Measurements from ENCODE around the gene PSMA5.
"Not testable (repeated sequence)": the region's sequence is repeated elsewhere in the genome, so short reads cannot be mapped to it uniquely, and the experiment has no call there.

PSMA5 gene

GRCh38 chr1:109392037-109392787 lies 34.0 kb downstream of the PSMA5 start:
- DNase-seq (ENCODE audit: low read depth) = no peak

GRCh38 chr1:109391626-109392025 lies 34.6 kb downstream of the PSMA5 start:
- no peak for DNase-seq (ENCODE audit: low read depth)

- DNase-seq (ENCODE audit: low read depth) = peak; percentile 69
Observed at GRCh38 chr1:109391157-109391556, 35.1 kb downstream of the PSMA5 start.

GRCh38 chr1:109389638-109390341 lies 36.5 kb downstream of the PSMA5 start:
- DNase-seq (ENCODE audit: low read depth) = no peak

- DNase-seq (ENCODE audit: low read depth) = no peak
Observed at GRCh38 chr1:109388884-109389637, 37.2 kb downstream of the PSMA5 start.

- no peak for DNase-seq (ENCODE audit: low read depth)
Observed at GRCh38 chr1:109388208-109388711, 38.0 kb downstream of the PSMA5 start.

GRCh38 chr1:109386054-109386717 lies 40.1 kb downstream of the PSMA5 start:
- DNase-seq (ENCODE audit: low read depth) = no peak

GRCh38 chr1:109385417-109385816 lies 40.8 kb downstream of the PSMA5 start:
- DNase-seq (ENCODE audit: low read depth) = no peak

GRCh38 chr1:109383854-109384253 lies 42.4 kb downstream of the PSMA5 start:
- DNase-seq (ENCODE audit: low read depth) = no peak

- no peak for DNase-seq (ENCODE audit: low read depth)
Observed at GRCh38 chr1:109383087-109383779, 43.0 kb downstream of the PSMA5 start.

- DNase-seq (ENCODE audit: low read depth) = no peak
Observed at GRCh38 chr1:109381573-109381972, 44.7 kb downstream of the PSMA5 start.

GRCh38 chr1:109379907-109380306 lies 46.3 kb downstream of the PSMA5 start:
- DNase-seq (ENCODE audit: low read depth) = no peak

GRCh38 chr1:109379422-109379821 lies 46.8 kb downstream of the PSMA5 start:
- no peak for DNase-seq (ENCODE audit: low read depth)

GRCh38 chr1:109377698-109378097 lies 48.5 kb downstream of the PSMA5 start:
- no peak for DNase-seq (ENCODE audit: low read depth)

- DNase-seq (ENCODE audit: low read depth) = not testable (repeated sequence)
Observed at GRCh38 chr1:109373696-109374095, 52.6 kb downstream of the PSMA5 start.

GRCh38 chr1:109373126-109373525 lies 53.1 kb downstream of the PSMA5 start:
- no peak for DNase-seq (ENCODE audit: low read depth)

- DNase-seq (ENCODE audit: low read depth) = no peak
Observed at GRCh38 chr1:109372281-109372680, 54.0 kb downstream of the PSMA5 start.

- DNase-seq (ENCODE audit: low read depth) = peak; percentile 89
Observed at GRCh38 chr1:109371341-109371739, 54.9 kb downstream of the PSMA5 start.

- DNase-seq (ENCODE audit: low read depth) = peak; percentile 98
Observed at GRCh38 chr1:109370712-109371340, 55.4 kb downstream of the PSMA5 start.

GRCh38 chr1:109369167-109369746 lies 57.0 kb downstream of the PSMA5 start:
- DNase-seq (ENCODE audit: low read depth) = peak; percentile 73

- no peak for DNase-seq (ENCODE audit: low read depth)
Observed at GRCh38 chr1:109368464-109368863, 57.8 kb downstream of the PSMA5 start.

Measured in EH (cell line).